GM19455 (cell line): Measurements from ENCODE around the gene BCAP31.

Source experiments
- ATAC-seq: cut with Tn5 transposase; IDR thresholded peaks from one replicate; pipeline ENCODE4 v1.9.1; 2021; ENCODE audit not compliant: unreplicated experiment

Gene BCAP31

DNA sequence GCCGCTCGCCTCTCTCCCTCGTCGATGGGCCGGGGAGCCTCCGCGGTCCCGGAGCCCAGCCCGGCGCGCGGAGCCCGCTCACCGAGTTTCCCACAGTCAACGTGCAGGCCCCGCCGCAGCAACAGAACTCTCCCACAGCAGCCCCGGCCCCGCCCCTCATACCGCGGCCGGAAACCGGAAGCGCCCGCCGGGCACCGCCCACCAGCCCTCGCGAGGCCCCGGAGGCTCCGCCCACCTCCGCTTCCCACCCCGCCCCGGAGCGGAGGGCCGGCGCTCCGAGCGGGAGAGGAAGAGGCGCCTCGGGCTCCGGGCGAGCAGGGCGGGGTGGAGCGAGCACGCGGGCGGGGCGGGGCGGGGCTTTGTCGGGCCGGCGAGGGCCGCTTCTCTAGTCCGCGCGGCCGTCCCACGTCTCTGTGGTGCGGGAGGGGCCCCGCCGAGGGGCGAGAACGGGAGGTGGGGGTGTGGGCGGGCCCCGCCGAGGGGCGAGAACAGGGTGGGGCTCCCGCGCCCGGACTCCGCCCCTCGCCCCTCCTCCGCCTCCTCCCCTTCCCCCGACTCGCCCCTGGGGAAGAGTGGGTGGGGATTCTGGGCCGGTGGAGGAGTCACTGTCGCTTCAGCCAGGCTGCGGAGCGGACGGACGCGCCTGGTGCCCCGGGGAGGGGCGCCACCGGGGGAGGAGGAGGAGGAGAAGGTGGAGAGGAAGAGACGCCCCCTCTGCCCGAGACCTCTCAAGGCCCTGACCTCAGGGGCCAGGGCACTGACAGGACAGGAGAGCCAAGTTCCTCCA is at the start of gene BCAP31, which contains the start of gene ABCD1:
Gene BCAP31 (minus strand): TSS at position 136 of the 787 bp plus-strand sequence. CDS start 1,143 bp downstream, outside the sequence.
Gene ABCD1 (plus strand): TSS at position 605 of the 787 bp plus-strand sequence. CDS start 411 bp downstream, outside the sequence.
- peak; percentile 54 for ATAC-seq

DNA sequence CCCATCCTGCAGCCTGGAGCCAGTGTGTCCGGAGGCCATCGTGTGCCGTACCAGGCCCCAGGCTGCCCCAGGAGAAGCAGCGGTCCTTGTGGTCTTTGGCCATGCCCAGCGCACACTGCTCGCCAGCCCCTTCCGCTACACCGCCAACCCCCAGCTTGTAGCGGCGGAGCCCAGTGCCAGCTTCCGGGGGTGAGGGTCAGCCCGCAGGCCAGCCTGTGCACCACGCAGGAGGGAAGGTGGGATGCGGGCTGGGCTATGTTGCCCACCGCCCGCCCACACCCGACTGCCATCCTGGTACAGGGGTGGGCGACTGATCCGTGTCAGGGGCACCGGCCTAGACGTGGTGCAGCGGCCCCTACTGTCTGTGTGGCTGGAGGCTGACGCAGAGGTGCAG is 49.0 kb upstream of the BCAP31 start:
- no peak for ATAC-seq

DNA sequence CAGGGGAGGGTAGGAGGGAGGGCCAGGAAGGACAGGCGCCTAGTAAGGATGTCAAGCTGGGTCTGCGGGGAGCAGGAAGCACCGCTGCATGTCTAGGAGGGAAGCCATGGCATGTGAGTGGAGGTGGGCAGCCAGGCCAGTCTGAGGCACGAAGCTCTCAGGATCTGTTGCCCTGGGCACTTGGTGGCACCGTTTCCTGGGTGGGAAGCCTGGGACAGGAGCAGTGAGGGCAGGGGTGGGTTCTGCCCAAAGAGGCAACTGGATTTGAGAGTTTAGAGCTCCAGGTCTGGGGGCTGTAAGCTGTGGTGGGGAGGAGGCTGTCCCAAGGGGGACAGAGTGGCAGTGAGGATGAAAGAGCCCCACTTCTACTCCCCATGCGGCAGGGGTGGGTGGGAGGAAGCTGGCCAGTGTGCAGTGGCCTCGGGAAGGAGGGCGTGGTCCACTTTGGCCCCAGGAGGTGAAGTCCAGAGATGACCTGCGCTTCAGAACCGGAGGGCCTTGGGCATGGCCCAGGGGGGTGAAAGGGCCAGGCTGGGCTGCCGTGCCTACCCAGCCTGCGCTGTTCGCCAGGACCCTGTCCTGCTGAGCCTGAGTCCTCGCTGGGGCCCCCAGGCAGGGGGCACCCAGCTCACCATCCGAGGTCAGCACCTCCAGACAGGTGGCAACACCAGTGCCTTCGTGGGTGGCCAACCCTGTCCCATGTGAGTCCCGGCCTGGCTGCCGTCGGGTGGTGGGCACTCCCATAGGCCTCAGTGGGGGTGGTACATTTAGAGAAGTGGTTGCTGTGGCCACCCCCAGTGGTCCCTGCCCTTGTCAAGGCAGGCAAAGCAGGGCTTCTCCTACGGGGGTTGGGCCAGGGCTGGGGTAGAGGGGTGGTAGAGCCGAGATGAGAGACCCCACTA is 48.4 kb upstream of the BCAP31 start:
- ATAC-seq = no peak

DNA sequence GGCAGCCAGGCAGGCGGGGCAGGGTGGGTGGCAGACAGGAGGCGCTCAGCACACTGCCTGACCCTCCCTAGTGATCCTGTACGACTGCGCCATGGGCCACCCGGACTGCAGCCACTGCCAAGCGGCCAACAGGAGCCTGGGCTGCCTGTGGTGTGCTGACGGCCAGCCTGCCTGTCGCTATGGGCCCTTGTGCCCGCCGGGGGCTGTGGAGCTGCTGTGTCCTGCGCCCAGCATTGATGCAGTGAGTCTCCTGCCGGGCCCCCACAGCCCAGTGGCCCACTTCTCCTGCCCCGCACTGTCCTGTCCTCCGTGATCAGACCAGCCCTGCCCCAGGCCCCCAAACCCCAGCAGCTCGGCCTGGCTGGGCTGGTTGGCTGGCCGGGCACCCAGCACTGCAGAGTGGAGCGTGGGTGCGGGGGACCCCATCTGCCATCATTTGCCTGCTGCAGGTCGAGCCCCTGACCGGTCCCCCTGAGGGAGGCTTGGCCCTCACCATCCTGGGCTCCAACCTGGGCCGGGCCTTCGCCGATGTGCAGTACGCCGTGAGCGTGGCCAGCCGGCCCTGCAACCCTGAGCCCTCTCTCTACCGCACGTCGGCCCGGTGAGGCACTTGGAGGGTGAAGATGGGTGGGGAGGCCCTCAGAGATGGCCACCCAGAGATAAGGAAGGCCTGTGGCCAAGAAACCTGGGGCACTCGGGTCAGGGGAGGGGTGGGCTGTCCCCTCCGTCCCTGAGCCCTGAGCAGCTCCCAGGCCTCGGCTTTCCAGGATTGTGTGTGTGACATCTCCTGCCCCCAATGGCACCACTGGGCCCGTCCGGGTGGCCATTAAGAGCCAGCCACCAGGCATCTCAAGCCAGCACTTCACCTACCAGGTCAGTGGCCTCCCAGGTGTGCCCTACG is 47.5 kb upstream of the BCAP31 start:
- ATAC-seq = no peak

DNA sequence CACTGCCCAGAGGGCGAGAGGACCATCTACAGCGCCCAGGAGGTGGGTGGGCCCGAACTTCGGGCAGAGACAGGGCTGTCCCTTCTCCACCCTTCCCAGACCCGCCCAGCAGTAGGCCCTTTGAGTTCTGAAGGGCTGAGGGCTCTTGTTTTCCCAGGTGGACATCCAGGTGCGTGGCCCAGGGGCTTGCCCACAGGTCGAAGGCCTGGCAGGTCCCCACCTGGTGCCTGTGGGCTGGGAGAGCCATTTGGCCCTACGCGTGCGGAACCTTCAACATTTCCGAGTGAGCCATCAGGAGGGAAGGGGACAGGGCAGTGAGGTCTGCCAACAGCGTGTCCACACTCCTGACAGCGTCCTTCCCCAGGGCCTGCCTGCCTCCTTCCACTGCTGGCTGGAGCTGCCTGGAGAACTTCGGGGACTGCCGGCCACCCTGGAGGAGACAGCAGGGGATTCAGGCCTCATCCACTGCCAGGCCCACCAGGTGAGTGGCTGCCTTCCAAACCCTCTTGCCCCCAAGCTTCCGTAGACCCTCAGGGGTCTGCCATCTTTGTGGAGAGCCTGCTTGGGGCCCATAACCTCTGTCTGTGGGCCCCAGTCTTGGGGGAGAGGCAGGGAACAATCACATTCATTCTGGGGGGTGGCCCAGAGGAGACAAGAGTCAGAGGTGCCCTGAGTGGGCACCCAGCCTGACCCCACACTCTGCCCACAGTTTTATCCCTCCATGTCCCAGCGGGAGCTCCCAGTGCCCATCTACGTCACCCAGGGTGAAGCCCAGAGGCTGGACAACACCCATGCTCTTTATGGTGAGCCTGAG is 46.6 kb upstream of the BCAP31 start:
- ATAC-seq = no peak

DNA sequence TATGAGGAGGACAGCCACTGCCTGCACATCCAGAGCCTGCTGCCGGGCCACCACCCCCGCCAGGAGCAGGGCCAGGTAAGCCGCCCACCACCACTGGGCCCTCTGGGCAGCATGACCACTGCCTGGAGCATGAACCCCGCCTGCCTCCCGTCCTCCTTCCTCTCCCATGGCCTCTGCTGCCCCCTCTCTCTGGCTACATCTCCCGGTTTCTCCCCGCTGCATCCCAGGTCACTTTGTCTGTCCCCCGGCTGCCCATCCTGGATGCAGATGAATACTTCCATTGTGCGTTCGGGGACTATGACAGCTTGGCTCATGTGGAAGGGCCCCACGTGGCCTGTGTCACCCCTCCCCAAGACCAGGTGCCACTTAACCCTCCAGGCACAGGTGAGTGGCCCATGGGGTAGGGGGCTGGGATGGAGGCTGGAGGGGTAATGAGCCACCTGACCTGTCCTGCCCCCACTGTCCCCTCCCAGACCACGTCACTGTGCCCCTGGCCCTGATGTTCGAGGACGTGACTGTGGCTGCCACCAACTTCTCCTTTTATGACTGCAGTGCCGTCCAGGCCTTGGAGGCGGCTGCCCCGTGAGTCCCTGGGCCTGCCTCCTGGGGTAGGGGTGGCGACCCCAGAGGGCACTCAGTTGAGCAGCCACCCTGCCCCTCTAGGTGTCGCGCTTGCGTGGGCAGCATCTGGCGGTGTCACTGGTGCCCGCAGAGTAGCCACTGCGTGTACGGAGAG is 45.8 kb upstream of the BCAP31 start:
- no peak for ATAC-seq

DNA sequence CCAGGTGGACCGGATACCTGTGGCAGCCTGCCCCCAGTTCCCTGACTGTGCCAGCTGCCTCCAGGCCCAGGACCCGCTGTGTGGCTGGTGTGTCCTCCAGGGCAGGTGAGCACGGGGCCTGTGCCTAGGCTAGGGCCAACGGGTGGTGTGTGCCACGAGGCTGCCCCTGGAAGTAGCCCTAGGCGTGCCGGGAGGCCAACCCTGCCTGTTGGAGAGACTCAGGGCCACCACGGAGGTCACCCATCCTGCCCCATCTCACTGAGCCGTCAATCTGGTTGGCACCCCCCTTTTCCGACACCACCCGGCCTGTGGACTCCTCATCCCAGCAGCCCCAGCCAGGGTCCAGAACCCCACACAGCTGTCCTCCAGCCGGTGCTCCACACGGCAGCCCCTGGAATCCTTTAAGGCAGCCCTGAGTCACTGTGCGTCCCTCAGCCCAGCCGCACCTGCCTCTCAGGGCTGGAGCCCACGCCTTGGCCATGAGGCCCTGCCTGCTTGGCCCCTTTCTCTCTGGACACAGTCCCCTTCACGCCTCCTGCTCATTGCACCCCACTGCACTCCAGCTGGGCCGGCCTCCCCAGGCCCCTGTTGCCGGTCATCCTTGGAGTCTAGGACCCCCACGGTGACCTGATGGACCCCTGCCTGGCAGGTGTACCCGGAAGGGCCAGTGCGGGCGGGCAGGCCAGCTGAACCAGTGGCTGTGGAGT is 45.1 kb upstream of the BCAP31 start:
- no peak for ATAC-seq

DNA sequence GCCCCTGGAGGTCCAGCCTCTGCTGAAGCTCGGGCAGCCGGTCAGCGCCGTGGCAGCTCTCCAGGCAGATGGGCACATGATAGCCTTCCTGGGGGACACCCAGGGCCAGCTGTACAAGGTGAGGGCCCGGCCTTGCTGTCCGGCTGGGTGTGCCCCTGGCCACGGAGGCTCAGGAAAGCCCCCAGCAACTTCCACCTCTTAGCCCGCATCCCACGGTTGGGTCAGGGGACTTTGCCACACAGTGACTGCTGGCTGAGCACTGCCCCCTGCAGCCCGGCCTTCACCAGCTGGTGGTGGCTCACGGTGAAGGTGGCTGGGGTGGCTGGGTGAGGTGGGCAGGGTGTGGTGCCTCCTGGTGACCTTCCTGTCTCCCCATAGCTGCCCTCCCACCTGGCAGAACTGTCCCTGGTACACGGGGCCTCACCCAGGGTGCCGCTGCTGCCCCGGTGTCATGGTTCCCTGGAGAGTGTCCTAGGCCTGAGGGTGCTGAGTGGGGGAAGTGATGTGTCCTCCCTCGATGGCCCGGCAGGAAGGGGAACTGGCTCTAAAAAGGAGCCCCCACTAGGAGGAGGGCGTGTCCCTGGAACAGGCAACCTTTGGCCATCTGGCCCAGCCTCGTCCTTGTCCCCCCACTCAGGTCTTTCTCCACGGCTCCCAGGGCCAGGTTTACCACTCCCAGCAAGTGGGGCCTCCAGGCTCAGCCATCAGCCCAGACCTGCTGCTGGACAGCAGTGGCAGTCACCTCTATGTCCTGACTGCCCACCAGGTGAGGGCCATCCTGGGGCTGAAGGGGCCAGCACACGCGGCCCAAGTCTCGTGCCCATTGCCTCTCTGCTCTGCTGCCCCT is 44.3 kb upstream of the BCAP31 start:
- ATAC-seq = no peak

DNA sequence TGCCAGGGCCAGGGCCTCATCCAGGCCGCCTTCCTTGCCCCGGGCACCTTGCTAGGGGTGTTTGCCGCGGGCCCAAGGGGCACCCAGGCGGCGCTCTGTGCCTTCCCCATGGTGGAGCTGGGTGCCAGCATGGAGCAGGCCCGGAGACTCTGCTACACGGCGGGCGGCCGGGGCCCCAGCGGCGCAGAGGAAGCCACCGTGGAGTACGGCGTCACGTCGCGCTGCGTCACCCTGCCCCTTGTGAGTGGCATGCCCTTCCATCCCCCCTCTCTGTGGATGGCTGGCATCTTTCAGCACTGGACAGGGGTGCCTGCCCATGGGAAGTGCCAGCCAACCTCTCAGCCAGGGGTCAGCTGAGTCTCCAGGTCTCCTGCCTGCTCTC is 43.5 kb upstream of the BCAP31 start:
- ATAC-seq = no peak

DNA sequence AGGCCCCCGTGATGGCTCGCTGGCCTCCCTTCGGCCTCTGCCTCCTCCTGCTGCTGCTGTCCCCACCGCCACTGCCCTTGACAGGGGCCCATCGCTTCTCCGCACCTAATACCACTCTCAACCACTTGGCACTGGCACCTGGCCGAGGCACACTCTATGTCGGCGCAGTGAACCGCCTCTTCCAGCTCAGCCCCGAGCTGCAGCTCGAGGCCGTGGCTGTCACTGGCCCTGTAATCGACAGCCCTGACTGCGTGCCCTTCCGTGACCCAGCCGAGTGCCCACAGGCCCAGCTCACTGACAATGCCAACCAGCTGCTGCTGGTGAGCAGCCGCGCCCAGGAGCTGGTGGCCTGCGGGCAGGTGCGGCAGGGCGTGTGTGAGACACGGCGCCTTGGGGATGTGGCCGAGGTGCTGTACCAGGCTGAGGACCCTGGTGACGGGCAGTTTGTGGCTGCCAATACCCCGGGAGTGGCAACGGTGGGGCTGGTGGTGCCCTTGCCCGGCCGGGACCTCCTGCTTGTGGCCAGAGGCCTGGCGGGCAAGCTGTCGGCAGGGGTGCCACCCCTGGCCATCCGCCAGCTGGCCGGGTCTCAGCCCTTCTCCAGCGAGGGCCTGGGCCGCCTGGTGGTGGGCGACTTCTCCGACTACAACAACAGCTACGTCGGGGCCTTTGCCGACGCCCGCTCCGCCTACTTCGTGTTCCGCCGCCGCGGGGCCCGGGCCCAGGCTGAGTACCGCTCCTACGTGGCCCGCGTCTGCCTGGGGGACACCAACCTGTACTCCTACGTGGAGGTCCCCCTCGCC is 42.9 kb upstream of the BCAP31 start:
- no peak for ATAC-seq

DNA sequence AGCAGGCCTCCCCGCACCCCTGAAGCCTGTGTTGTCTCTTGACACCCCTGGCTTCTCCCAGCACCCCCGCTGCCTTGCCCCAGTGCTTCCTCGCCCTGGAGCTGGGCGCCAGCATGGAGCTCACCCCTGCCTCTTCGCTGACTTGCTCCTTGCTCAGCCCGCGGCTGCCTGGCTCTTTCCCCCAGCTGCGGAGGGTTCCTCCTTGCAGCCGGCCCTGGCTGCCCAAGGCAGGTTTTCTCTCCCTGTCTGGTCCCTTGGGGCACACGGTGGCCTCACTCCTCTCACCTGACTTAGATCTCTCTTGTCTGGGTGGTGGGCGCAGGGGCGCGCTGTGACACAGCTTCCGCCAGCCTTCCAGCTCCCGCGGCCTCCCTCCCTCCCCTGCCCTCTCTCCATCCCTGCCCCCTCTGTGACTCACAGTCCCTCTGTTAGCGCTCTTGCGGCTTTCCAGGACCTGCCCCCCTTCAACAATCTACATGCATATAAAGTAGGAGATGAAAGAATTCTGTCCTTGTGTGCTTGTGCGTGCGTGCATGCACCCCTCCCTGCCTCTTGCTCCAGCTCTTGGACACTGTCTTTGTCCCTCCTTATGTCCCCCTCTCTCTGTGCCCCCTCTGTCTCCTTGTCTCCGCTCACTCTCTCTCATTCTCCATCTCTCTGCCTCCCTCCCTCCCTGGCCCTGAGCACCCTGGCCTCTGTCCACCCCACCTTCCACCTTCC is 42.1 kb upstream of the BCAP31 start:
- no peak for ATAC-seq

DNA sequence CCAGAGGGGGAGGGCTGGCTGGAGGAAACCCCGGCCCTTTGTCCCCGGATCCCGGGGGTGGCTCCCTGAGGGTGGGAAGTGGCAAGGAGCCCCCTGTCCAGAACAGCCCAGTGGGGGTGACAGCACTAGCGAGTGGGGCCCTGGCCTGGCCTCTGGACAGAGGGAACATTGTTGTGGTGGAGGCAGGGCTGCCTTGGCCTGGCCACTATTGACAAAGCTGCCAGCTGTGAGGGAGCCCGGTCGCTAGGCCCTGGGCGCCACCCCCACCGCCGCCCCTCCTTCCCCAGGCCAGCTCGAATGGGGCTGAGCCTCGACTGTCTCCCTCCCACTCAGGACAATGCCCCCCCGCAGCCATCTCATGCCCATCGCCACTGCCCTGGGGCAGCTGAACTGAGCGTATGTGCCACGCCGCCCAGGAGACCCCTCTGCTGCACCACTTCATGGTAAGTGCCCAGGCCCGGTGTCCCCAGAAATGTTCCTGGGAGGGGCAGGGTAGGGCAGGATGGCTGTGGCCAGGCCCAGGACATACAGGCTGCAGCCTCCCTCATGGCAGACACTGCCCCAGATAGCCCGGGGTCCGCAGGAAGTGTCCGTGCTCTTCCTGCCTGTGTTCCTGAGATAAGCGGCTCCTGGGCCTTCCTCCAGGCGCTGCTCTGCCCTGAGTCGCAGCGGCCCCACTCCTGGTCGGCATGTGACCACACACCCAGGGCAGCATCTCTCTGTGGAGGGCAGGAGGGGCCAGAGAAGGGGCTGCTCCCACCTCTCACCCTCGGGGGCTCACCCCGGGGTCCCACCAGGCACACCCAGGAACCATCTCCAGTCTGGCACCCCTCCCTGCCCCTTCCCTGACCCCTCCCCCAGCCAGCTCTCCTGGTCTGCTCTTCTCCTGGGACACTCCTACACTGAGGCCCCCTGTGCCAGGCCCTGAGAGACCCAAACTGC is 41.2 kb upstream of the BCAP31 start:
- no peak for ATAC-seq

DNA sequence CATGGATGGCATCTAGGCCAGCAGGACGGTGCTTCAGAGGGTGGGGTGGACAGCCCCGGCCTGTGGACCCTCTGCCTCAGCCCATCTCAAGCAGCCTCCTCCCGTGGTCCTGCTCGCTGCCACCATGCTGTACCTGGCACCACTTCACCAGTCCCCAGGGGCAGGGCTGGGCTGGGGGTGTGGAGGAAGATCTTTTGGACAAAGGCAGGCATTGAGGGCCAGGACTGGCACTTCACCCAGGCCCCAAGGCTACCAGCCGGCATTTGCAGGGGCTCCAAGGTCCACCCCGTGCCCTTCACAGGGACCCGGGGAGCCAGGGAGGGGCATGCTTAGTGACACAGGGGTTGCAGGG is 40.6 kb upstream of the BCAP31 start:
- ATAC-seq = no peak

DNA sequence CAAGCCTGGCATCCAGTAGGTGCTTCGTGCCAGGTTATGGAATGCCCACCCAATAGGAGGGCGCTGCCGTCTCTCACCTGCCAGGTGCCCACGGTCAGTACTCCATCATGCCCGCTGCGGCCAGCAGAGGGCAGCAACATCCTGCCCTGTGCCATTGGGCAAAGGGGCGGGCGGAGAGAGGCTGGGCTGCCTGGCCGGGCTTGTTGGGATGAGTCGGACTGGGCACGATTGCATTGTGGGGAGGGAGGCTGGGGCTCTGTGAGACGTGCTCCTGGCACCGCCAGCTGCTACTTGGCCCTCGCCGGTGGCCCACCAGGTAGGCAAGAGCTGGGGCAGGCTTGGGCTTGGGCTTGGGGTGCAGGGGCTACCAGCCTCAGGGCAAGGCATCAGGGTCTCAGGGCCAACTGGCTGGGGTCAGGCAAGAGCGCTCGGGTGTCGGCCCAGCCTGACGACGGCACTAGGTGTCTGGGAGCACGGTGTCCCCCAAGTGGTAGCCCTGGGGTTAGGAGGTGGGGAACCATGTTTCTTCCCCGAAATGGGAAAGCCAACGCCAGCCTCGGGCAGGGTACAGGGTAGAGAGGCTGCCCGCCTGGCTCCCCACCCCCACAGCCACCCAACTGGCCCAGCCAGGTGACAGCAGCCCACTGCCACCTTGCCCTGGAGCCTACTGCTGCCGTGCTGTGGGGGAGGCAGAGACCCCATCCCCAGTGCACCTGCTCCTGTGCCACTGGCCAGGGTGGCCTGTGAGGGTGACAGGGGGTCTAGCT is 40.0 kb upstream of the BCAP31 start, which contains the start of gene PLXNB3:
Gene PLXNB3 (plus strand): TSS at position 261 of the 767 bp plus-strand sequence. CDS start 1,287 bp downstream, outside the sequence.
- no peak for ATAC-seq
